Stimulated activated CD8-positive, alpha-beta memory T cell treated with anti-CD3 and anti-CD28 coated beads, Interleukin-12 subunit alpha, Interleukin-12 subunit beta, amount 100 ng/mL, for 4 hours (primary cell): ENCODE measurements around the gene LAMTOR1.
A peak's percentile ranks its signal among the peaks of the same experiment; 100 is the strongest.

Experiments used
- DNase-seq: peaks from one replicate; pipeline ENCODE4 v3.0.0-alpha.2; 2020; ENCODE audit warnings: low read depth

LAMTOR1 gene

GRCh38 chr11:72119198-72119597, 16.1 kb upstream of the LAMTOR1 start:
- DNase-seq: no peak

- DNase-seq: no peak
Measured at GRCh38 chr11:72116019-72116755, 13.1 kb upstream of the LAMTOR1 start.

- DNase-seq: no peak
Measured at GRCh38 chr11:72114570-72114969, 11.5 kb upstream of the LAMTOR1 start.

GRCh38 chr11:72112978-72113808, 10.1 kb upstream of the LAMTOR1 start:
- DNase-seq: no peak

- DNase-seq: peak; percentile 97
Measured at GRCh38 chr11:72112143-72112977, 9.3 kb upstream of the LAMTOR1 start, which contains the start of gene ANAPC15. TSS of gene ANAPC15 (minus strand) at chr11:72112695. CDS start at chr11:72111276, 1,419 bp downstream.

GRCh38 chr11:72111300-72112142, 8.4 kb upstream of the LAMTOR1 start:
- no peak for DNase-seq

GRCh38 chr11:72105888-72106287, 2.8 kb upstream of the LAMTOR1 start, which contains the start of gene TOMT:
TSS of gene TOMT (plus strand) at chr11:72105924. CDS start at chr11:72105952, 28 bp downstream.
- DNase-seq: no peak

GRCh38 chr11:72103754-72104167, 664 bp upstream of the LAMTOR1 start:
- no peak for DNase-seq

- DNase-seq: no peak
Measured at GRCh38 chr11:72102631-72102945, 509 bp downstream of the LAMTOR1 start.

- no peak for DNase-seq
Measured at GRCh38 chr11:72102162-72102561, 935 bp downstream of the LAMTOR1 start.

GRCh38 chr11:72100462-72100861, 2.6 kb downstream of the LAMTOR1 start:
- DNase-seq: no peak

GRCh38 chr11:72100009-72100408, 3.1 kb downstream of the LAMTOR1 start:
- DNase-seq: no peak

GRCh38 chr11:72098741-72099140, 4.4 kb downstream of the LAMTOR1 start:
- DNase-seq: no peak

- peak; percentile 28 for DNase-seq
Measured at GRCh38 chr11:72091292-72091691, 11.8 kb downstream of the LAMTOR1 start.

GRCh38 chr11:72088076-72088808, 14.9 kb downstream of the LAMTOR1 start:
- DNase-seq: no peak

GRCh38 chr11:72085621-72086351, 17.3 kb downstream of the LAMTOR1 start:
- no peak for DNase-seq

GRCh38 chr11:72084965-72085364, 18.1 kb downstream of the LAMTOR1 start:
- DNase-seq: no peak

- DNase-seq: no peak
Measured at GRCh38 chr11:72084076-72084475, 19.0 kb downstream of the LAMTOR1 start.

- no peak for DNase-seq
Measured at GRCh38 chr11:72083414-72083813, 19.7 kb downstream of the LAMTOR1 start.
